OCI-LY7 (cell line): ENCODE data around the gene AKT3.

Source experiments
- EZH2phosphoT487 ChIP-seq: fragments of 200-600 bp; sonication (generic); IDR thresholded peaks from 2 replicates; pipeline ENCODE4 v1.6.1; 2018; ENCODE audit warnings: low read depth, borderline replicate concordance, mild to moderate bottlenecking, mixed run types, antibody characterized with exemption, low read length, moderate library complexity, mixed read lengths
- TF ChIP-seq, protein P1 (sequence below): fragments of 200-600 bp; sonication (generic); conservative IDR thresholded peaks from 2 replicates; pipeline ENCODE4 v1.5.1; 2014; ENCODE audit warnings: mild to moderate bottlenecking, antibody characterized with exemption, low read length, moderate library complexity, mixed read lengths

GRCh38 chr1:243796016-243796415, 54.0 kb downstream of the AKT3 start:
- TF ChIP-seq, protein P1, sequence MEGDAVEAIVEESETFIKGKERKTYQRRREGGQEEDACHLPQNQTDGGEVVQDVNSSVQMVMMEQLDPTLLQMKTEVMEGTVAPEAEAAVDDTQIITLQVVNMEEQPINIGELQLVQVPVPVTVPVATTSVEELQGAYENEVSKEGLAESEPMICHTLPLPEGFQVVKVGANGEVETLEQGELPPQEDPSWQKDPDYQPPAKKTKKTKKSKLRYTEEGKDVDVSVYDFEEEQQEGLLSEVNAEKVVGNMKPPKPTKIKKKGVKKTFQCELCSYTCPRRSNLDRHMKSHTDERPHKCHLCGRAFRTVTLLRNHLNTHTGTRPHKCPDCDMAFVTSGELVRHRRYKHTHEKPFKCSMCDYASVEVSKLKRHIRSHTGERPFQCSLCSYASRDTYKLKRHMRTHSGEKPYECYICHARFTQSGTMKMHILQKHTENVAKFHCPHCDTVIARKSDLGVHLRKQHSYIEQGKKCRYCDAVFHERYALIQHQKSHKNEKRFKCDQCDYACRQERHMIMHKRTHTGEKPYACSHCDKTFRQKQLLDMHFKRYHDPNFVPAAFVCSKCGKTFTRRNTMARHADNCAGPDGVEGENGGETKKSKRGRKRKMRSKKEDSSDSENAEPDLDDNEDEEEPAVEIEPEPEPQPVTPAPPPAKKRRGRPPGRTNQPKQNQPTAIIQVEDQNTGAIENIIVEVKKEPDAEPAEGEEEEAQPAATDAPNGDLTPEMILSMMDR, result no peak
- no peak for TF ChIP-seq EZH2phosphoT487
